Naive B cell (primary cell): Measurements from ENCODE around the gene C10orf95. TPM values are rescaled to one million over a fixed set of nuclear protein-coding genes. Genes with fewer than 3 reads are reported as not detected.

ENCODE experiments used
- polyA plus RNA-seq, 6 donors: library from polyadenylated mRNA; unstranded; fragments of 300-500 nt; fragmentation: Illumina TruSeq; gene quantifications; one replicate each; pipeline ENCODE4 v1.2.3, GENCODE V29; 2021; ENCODE audit warnings: low read depth in 6 of 6

C10orf95 gene
- polyA plus RNA-seq, 6 donors from 2014 or later, result 0.29 to 1.9 (median 0.99) TPM

Other genes with a start within 250 kb of the C10orf95 start
- gene ELOVL3, start 225.2 kb downstream of the C10orf95 start, polyA plus RNA-seq, result not detected
- not detected for gene PITX3, start 210.0 kb downstream of the C10orf95 start, polyA plus RNA-seq
- 10 to 100 TPM in 1 of 6 donors, 1 to 10 TPM in 5; 3.9 to 14.8 (median 6.2) TPM for gene GBF1, start 206.0 kb downstream of the C10orf95 start, polyA plus RNA-seq
- gene NFKB2, start 55.8 kb downstream of the C10orf95 start, polyA plus RNA-seq, result 10 to 100 TPM; 24.2 to 49.4 (median 34.7) TPM
- gene PSD, start 32.8 kb downstream of the C10orf95 start, polyA plus RNA-seq, result 1 to 10 TPM in 4 of 6 donors, under 1 TPM in 2; 0.66 to 2.3 (median 1.5) TPM
- 10 to 100 TPM; 15.9 to 24.9 (median 20.9) TPM for gene FBXL15, start 30.7 kb downstream of the C10orf95 start, polyA plus RNA-seq
- 10 to 100 TPM; 50.3 to 82.3 (median 59.4) TPM for gene CUEDC2, start 19.0 kb downstream of the C10orf95 start, polyA plus RNA-seq
- gene ACTR1A, start 51.2 kb upstream of the C10orf95 start, polyA plus RNA-seq, result 10 to 100 TPM; 41.8 to 66.6 (median 45.1) TPM
- 1 to 10 TPM in 5 of 6 donors, under 1 TPM in 1; 0.84 to 7.8 (median 4.0) TPM for gene SUFU, start 52.4 kb upstream of the C10orf95 start, polyA plus RNA-seq
- gene TRIM8, start 192.9 kb upstream of the C10orf95 start, polyA plus RNA-seq, result 10 to 100 TPM; 27.1 to 45.8 (median 30.2) TPM